KMS-11 (cell line): ENCODE results near the gene PRM1.

Experiments
- H2AFZ ChIP-seq: fragments of 200-600 bp; sonication (generic); 2 replicates; pipeline ENCODE4 v1.6.1; 2016; ENCODE audit warnings: antibody characterized with exemption, mixed run types, low read depth
- H3K27ac ChIP-seq: fragments of 200-600 bp; sonication (generic); 2 replicates; pipeline ENCODE4 v1.6.1; 2016; ENCODE audit warnings: mild to moderate bottlenecking, mixed run types
- H3K27me3 ChIP-seq: fragments of 200-600 bp; sonication (generic); 2 replicates; pipeline ENCODE4 v1.6.1; 2017; ENCODE audit warnings: mild to moderate bottlenecking, low read depth, mixed run types, moderate library complexity; ENCODE audit not compliant: insufficient read depth
- H3K36me3 ChIP-seq: fragments of 200-600 bp; sonication (generic); 2 replicates; pipeline ENCODE4 v1.6.1; 2017; ENCODE audit warnings: mild to moderate bottlenecking, mixed run types; ENCODE audit not compliant: insufficient read depth
- H3K4me1 ChIP-seq: fragments of 200-600 bp; sonication (generic); 2 replicates; pipeline ENCODE4 v1.6.1; 2016; ENCODE audit warnings: mild to moderate bottlenecking, low read depth, mixed run types; ENCODE audit not compliant: poor library complexity, severe bottlenecking
- H3K4me2 ChIP-seq: fragments of 200-600 bp; sonication (generic); 2 replicates; pipeline ENCODE4 v1.7.0; 2016; ENCODE audit warnings: mild to moderate bottlenecking, mixed run types
- H3K4me3 ChIP-seq: fragments of 200-600 bp; sonication (generic); IDR thresholded peaks from 2 replicates; pipeline ENCODE4 v1.6.1; 2017; ENCODE audit warnings: low read depth, low read length, mixed read lengths; ENCODE audit not compliant: insufficient read depth
- H3K79me2 ChIP-seq: fragments of 200-600 bp; sonication (generic); 2 replicates; pipeline ENCODE4 v1.6.1; 2016; ENCODE audit warnings: low read depth, mixed run types; ENCODE audit not compliant: insufficient read depth
- H3K9ac ChIP-seq: fragments of 200-600 bp; sonication (generic); 2 replicates; pipeline ENCODE4 v1.6.1; 2016; ENCODE audit warnings: mild to moderate bottlenecking, mixed run types
- H4K20me1 ChIP-seq: fragments of 200-600 bp; sonication (generic); 2 replicates; pipeline ENCODE4 v1.6.1; 2016; ENCODE audit warnings: mild to moderate bottlenecking, mixed run types; ENCODE audit not compliant: insufficient read depth
- CTCF ChIP-seq: fragments of 200-600 bp; sonication (generic); conservative IDR thresholded peaks from 2 replicates; pipeline ENCODE4 v1.6.1; 2017; ENCODE audit warnings: low read depth, mild to moderate bottlenecking, antibody characterized with exemption, low read length, moderate library complexity, mixed read lengths

The PRM1 gene

DNA sequence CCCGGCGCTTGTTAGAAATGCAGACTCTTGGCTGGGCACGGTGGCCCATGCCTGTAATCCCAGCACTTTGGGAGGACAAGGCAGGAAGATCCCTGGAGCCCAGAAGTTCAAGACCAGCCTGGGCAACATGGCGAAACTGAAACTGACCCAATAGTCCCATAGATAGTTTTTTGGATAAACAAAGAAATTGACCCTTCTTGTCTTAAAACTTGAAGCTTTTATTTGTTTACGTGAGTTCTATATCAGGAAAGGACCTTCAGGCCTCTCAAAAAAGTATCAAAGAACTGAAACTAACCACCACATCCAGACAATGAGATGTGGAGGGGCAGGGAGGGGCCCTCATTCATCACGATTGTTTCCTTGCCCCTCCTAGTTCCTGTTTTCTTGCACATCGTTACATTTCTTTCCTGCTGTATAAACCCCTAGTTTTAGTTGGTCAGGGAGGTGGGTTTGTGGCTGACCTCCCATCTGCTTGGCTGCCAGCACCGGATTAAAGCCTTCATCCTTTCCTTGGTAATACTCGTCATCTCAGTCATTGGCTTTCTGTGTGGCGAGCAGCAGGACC is 29.9 kb upstream of the PRM1 start:
- Histone ChIP-seq H3K4me3 (no peak overlapping the region), H3K4me2 (peak overlapping the region; percentile 70), H3K27me3 (no peaks in the 10 kb centered on the region), H3K36me3 (no peaks in the 10 kb centered on the region), H2AFZ (no peak overlapping the region), H3K79me2 (no peaks in the 10 kb centered on the region), H4K20me1 (no peaks in the 10 kb centered on the region), H3K27ac (peak overlapping the region; percentile 89), H3K4me1 (peaks cover 77% of the 10 kb centered on the region), H3K9ac (peak overlapping the region; percentile 39; the same call in 1 of the 2 replicates)
- TF ChIP-seq CTCF, result no peak

GRCh38 chr16:11310634-11310977 is 29.5 kb upstream of the PRM1 start:
- H3K27me3 ChIP-seq, result no peaks in the 10 kb centered on the region
- peak overlapping the region; percentile 39; the same call in 1 of the 2 replicates for H3K9ac ChIP-seq
- no peaks in the 10 kb centered on the region for H3K79me2 ChIP-seq
- no peak for TF ChIP-seq CTCF
- H3K4me1 ChIP-seq, result peaks cover 77% of the 10 kb centered on the region
- H4K20me1 ChIP-seq, result no peaks in the 10 kb centered on the region
- H3K36me3 ChIP-seq, result no peaks in the 10 kb centered on the region
- peak overlapping the region; percentile 89 for H3K27ac ChIP-seq
- H3K4me3 ChIP-seq, result no peak overlapping the region
- H2AFZ ChIP-seq, result no peak overlapping the region
- H3K4me2 ChIP-seq, result peak overlapping the region; percentile 70

GRCh38 chr16:11309895-11310633 is 28.9 kb upstream of the PRM1 start:
- H2AFZ ChIP-seq, result peak overlapping the region; percentile 13; the same call in 1 of the 2 replicates
- no peaks in the 10 kb centered on the region for H3K27me3 ChIP-seq
- peak overlapping the region; percentile 39; the same call in 1 of the 2 replicates for H3K9ac ChIP-seq
- H3K4me2 ChIP-seq, result peak overlapping the region; percentile 70
- no peaks in the 10 kb centered on the region for H3K79me2 ChIP-seq
- no peak overlapping the region for H3K4me3 ChIP-seq
- H3K27ac ChIP-seq, result peak overlapping the region; percentile 89
- H3K4me1 ChIP-seq, result peaks cover 74% of the 10 kb centered on the region
- no peaks in the 10 kb centered on the region for H3K36me3 ChIP-seq
- no peaks in the 10 kb centered on the region for H4K20me1 ChIP-seq
- no peak for TF ChIP-seq CTCF

DNA sequence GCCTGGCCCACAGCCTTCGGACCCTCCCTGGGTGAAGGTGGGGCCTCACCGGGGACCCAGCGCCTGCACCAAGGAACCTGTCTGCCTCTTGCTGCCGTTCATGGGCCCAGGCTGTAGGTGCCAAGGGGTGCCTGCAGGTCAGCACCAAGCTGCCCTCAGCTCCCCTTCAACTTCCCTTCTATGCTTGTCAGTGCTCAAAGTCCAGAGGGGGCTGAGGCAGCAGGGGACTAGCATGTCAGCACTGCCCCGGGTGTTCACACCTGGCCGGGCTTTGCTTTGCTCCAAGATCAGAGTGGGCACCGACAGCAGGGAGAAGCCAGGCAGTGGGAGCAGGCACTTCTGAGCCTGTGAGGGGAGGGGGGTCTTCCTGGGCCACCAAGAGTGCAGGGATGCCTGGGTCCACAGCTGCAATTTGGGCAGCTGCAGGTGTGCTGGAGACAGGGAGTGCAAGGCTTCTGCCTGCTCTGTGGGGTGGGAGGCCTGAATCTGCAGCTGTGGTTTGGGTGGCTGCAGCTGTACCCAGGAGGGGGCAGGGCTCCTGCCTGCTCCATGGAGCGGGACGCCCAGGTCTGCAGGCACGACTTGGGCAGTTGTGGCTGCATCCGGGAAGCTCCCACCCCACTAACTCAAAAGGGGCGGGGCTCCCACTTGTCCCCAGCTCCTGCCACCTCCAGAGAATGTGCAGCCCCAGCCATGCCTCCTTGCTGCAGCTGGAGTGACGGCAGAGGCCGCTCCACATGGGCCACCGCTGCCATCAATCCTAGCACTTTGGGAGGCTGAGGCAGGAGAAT is 27.6 kb upstream of the PRM1 start:
- Histone ChIP-seq H3K4me1 (peaks cover 71% of the 10 kb centered on the region), H3K27ac (peak overlapping the region; percentile 89), H3K4me3 (no peak overlapping the region), H3K79me2 (no peaks in the 10 kb centered on the region), H3K4me2 (peak overlapping the region; percentile 70), H3K9ac (no peak overlapping the region), H4K20me1 (no peaks in the 10 kb centered on the region), H2AFZ (no peak overlapping the region), H3K36me3 (no peaks in the 10 kb centered on the region), H3K27me3 (no peaks in the 10 kb centered on the region; the same call in 1 of the 2 replicates)
- no peak for TF ChIP-seq CTCF
